Esophagus muscularis mucosa (tissue), 4 donors: Measurements from ENCODE around the gene ANKRD49. TPM values are rescaled to one million over a fixed set of nuclear protein-coding genes. Genes with fewer than 3 reads are reported as not detected.

Experiments
- DNase-seq: peaks from one replicate; pipeline ENCODE4 v3.0.0-alpha.2; 2017; ENCODE audit errors: extremely low spot score
- H3K27ac ChIP-seq, 4 donors: fragments of 200-600 bp; sonication (generic); replicated peaks in 1 of 4; 1 replicate in 3 of 4; 2 replicates in 1 of 4; pipeline ENCODE4 v1.5.1; 2016 to 2019; ENCODE audit warnings: mild to moderate bottlenecking in 1 of 4
- H3K27me3 ChIP-seq, 4 donors: fragments of 200-600 bp; sonication (generic); one replicate each; pipeline versions ENCODE4 v1.5.1 to v1.6.0; 2016 to 2019
- H3K36me3 ChIP-seq, 4 donors: fragments of 200-600 bp; sonication (generic); one replicate each; pipeline ENCODE4 v1.5.1; 2016 to 2019
- H3K4me1 ChIP-seq, 4 donors: fragments of 200-600 bp; sonication (generic); one replicate each; pipeline ENCODE4 v1.5.1; 2016 to 2019
- H3K4me3 ChIP-seq, 4 donors: fragments of 200-600 bp; sonication (generic); 1 replicate in 2 of 4; 2 replicates in 2 of 4; pipeline ENCODE4 v1.5.1; 2016 to 2019; ENCODE audit warnings: mild to moderate bottlenecking in 4 of 4, moderate library complexity in 1 of 4
- H3K9me3 ChIP-seq, 4 donors: fragments of 200-600 bp; sonication (generic); 1 replicate in 3 of 4; 2 replicates in 1 of 4; pipeline ENCODE4 v1.5.1; 2016 to 2019
- CTCF ChIP-seq, 3 experiments: fragments of 200-600 bp in 2 of 3; fragments of 450-650 bp in 1 of 3; sonication (generic) in 2 of 3; IDR thresholded peaks; one replicate each; pipeline ENCODE4 v1.5.1; 2017 to 2019; ENCODE audit warnings: antibody characterized with exemption in 3 of 3, mild to moderate bottlenecking in 2 of 3, moderate library complexity in 1 of 3
- EP300 ChIP-seq: sonication (generic); formaldehyde crosslinking; IDR thresholded peaks from one replicate; pipeline ENCODE4 v1.6.1; 2017; ENCODE audit warnings: antibody characterized with exemption
- POLR2A ChIP-seq: fragments of 450-650 bp; IDR thresholded peaks from one replicate; pipeline ENCODE4 v1.6.1; 2017; ENCODE audit warnings: antibody characterized with exemption, moderate library complexity, mild to moderate bottlenecking, low read depth
- POLR2AphosphoS5 ChIP-seq, 2 donors: sonication (generic); formaldehyde crosslinking; IDR thresholded peaks; one replicate each; pipeline ENCODE4 v1.6.1; 2017; ENCODE audit warnings: antibody characterized with exemption in 2 of 2
- WGBS: methylation state at CpG from one replicate; pipeline ENCODE4 v1.1.5; 2018; 5-methylcytosine and 5-hydroxymethylcytosine counted together
- intact Hi-C: fragments of 100-400 bp; cut with DNase I; formaldehyde crosslinking; loops from one replicate; pipeline ENCODE4 v1.15.1; 2023
- total RNA-seq, 4 donors: library from RNA; depleted of rRNA; stranded (reverse); fragments of >200 nt; gene quantifications; one replicate each; pipeline versions ENCODE4 v1.1.0 to v1.2.1, GENCODE V29; 2016

The ANKRD49 gene
- 10 to 100 TPM; 16.2 to 20.8 (median 18.0) TPM for total RNA-seq

GRCh38 chr11:94493281-94494125 is at the start of gene ANKRD49, which contains the start of gene MRE11:
Gene ANKRD49, plus strand, starts transcription at chr11:94493984. Its CDS starts 2,710 bp downstream, at chr11:94496694.
Gene MRE11, minus strand, starts transcription at chr11:94493844. Its CDS starts 1,043 bp downstream, at chr11:94492801.
- whole genome bisulfite sequencing = under 1% methylated on average over 46 of the region's 55 CpGs
- peak within 1 kb of the TSS; percentile 79 to 88 (median 84) for H3K27ac ChIP-seq
- H3K4me3 ChIP-seq = peak within 1 kb of the TSS; percentile 70 to 80 (median 74)
- DNase-seq = peak; percentile 100
- intact Hi-C loops = no loop called here
- H3K9me3 ChIP-seq = no peaks in the 10 kb centered on the region
- TF ChIP-seq POLR2AphosphoS5 (IDR thresholded peaks at IDR 0.05) = peak; percentile 85 to 94
- peak; percentile 60 for TF ChIP-seq POLR2A
- no peak for TF ChIP-seq CTCF (IDR thresholded peaks at IDR 0.05)
- H3K36me3 ChIP-seq = peaks cover 13 to 42% (median 33%) of the 10 kb centered on the region in 4 donors
- peaks cover 12 to 35% (median 32%) of the 10 kb centered on the region in 4 donors for H3K4me1 ChIP-seq
- H3K27me3 ChIP-seq = no peaks in the 10 kb centered on the region

GRCh38 chr11:94445641-94446040 is 48.1 kb upstream of the ANKRD49 start:
- intact Hi-C loops = no loop called here
- H3K36me3 ChIP-seq = peaks cover 19 to 61% (median 36%) of the 10 kb centered on the region in 4 donors
- no peak overlapping the region for H3K4me3 ChIP-seq
- H3K27me3 ChIP-seq = no peaks in the 10 kb centered on the region
- WGBS = 71% methylated on average over 1 of the region's 1 CpG
- no peak for TF ChIP-seq EP300
- no peak for TF ChIP-seq POLR2AphosphoS5 (IDR thresholded peaks at IDR 0.05)
- no peak for TF ChIP-seq POLR2A
- no peak for TF ChIP-seq CTCF (IDR thresholded peaks at IDR 0.05)
- DNase-seq = no peak
- H3K27ac ChIP-seq = no peak overlapping the region
- no peaks in the 10 kb centered on the region for H3K9me3 ChIP-seq
- H3K4me1 ChIP-seq = no peaks in the 10 kb centered on the region

GRCh38 chr11:94447149-94447548 is 46.6 kb upstream of the ANKRD49 start:
- 85% methylated on average over 4 of the region's 4 CpGs for WGBS
- Histone ChIP-seq H3K27ac (no peak overlapping the region), H3K36me3 (peaks cover 19 to 55% (median 36%) of the 10 kb centered on the region in 4 donors), H3K4me3 (no peak overlapping the region), H3K9me3 (no peaks in the 10 kb centered on the region), H3K4me1 (no peaks in the 10 kb centered on the region), H3K27me3 (no peaks in the 10 kb centered on the region)
- DNase-seq = no peak
- TF ChIP-seq CTCF (IDR thresholded peaks at IDR 0.05) (no peak), POLR2AphosphoS5 (IDR thresholded peaks at IDR 0.05) (no peak), POLR2A (no peak), EP300 (no peak)
- intact Hi-C loops = no loop called here

GRCh38 chr11:94449029-94449428 is 44.8 kb upstream of the ANKRD49 start:
- H3K9me3 ChIP-seq = no peaks in the 10 kb centered on the region
- H3K27ac ChIP-seq = no peak overlapping the region
- intact Hi-C loops = no loop called here
- H3K4me3 ChIP-seq = no peak overlapping the region
- H3K27me3 ChIP-seq = no peaks in the 10 kb centered on the region
- TF ChIP-seq POLR2A (no peak), CTCF (IDR thresholded peaks at IDR 0.05) (no peak), EP300 (no peak), POLR2AphosphoS5 (IDR thresholded peaks at IDR 0.05) (no peak)
- no peaks in the 10 kb centered on the region for H3K4me1 ChIP-seq
- peaks cover 10 to 55% (median 33%) of the 10 kb centered on the region in 4 donors for H3K36me3 ChIP-seq
- WGBS = 95% methylated on average over 1 of the region's 1 CpG
- no peak for DNase-seq
